GM23338 (cell line): ENCODE data around the gene MATN3. TPM values are rescaled to one million over a fixed set of nuclear protein-coding genes. Genes with fewer than 3 reads are reported as not detected.

Source experiments
- ATAC-seq: fragments of 200-7000 bp; cut with Tn5 transposase; 3 replicates; pipeline ENCODE4 v1.9.1; 2020
- DNase-seq: peaks from one replicate; pipeline ENCODE4 v3.0.0-alpha.2; 2015; ENCODE audit warnings: low spot score
- H2AFZ ChIP-seq: fragments of 200-600 bp; sonication (generic); 2 replicates; pipeline ENCODE4 v1.8.0; 2016; ENCODE audit warnings: antibody characterized with exemption, mild to moderate bottlenecking, moderate library complexity
- H3F3A ChIP-seq: fragments of 200-600 bp; sonication (generic); replicated peaks from 2 replicates; pipeline ENCODE4 v1.8.0; 2017; ENCODE audit warnings: antibody characterized with exemption, mixed run types, low read depth
- H3K27ac ChIP-seq: fragments of 200-600 bp; sonication (generic); 2 replicates; pipeline ENCODE4 v1.6.1; 2016; ENCODE audit warnings: low read depth
- H3K27me3 ChIP-seq: fragments of 200-600 bp; sonication (generic); 2 replicates; pipeline ENCODE4 v1.8.0; 2016; ENCODE audit warnings: mild to moderate bottlenecking, mixed run types, moderate library complexity; ENCODE audit not compliant: insufficient read depth
- H3K36me3 ChIP-seq: fragments of 200-600 bp; sonication (generic); 2 replicates; pipeline ENCODE4 v1.8.0; 2016; ENCODE audit warnings: mild to moderate bottlenecking; ENCODE audit not compliant: insufficient read depth
- H3K4me1 ChIP-seq: fragments of 200-600 bp; sonication (generic); 2 replicates; pipeline ENCODE4 v1.8.0; 2016; ENCODE audit warnings: mild to moderate bottlenecking, moderate library complexity; ENCODE audit not compliant: insufficient read depth
- H3K4me2 ChIP-seq: fragments of 200-600 bp; sonication (generic); 2 replicates; pipeline ENCODE4 v1.7.1; 2017; ENCODE audit warnings: mixed run types
- H3K4me3 ChIP-seq: fragments of 200-600 bp; sonication (generic); 2 replicates; pipeline ENCODE4 v1.6.1; 2016; ENCODE audit warnings: mixed run types
- H3K79me2 ChIP-seq: fragments of 200-600 bp; sonication (generic); replicated peaks from 2 replicates; pipeline ENCODE4 v1.8.0; 2017; ENCODE audit warnings: mild to moderate bottlenecking; ENCODE audit not compliant: insufficient read depth
- H3K9me2 ChIP-seq: fragments of 200-600 bp; sonication (generic); 2 replicates; pipeline ENCODE4 v1.8.0; 2017; ENCODE audit not compliant: insufficient read depth
- H4K20me1 ChIP-seq: fragments of 200-600 bp; sonication (generic); replicated peaks from 2 replicates; pipeline ENCODE4 v1.8.0; 2017; ENCODE audit warnings: mild to moderate bottlenecking; ENCODE audit not compliant: insufficient read depth
- H3K27ac Mint-ChIP-seq: 2 replicates; pipeline ENCODE4 v1.8.0; 2020; ENCODE audit warnings: inconsistent platforms, mild to moderate bottlenecking, moderate library complexity, mixed read lengths
- H3K27me3 Mint-ChIP-seq: 3 replicates; pipeline ENCODE4 v1.8.0; 2022; ENCODE audit warnings: low read depth, mild to moderate bottlenecking, moderate library complexity, mixed read lengths, inconsistent platforms; ENCODE audit not compliant: insufficient read depth, poor library complexity
- H3K36me3 Mint-ChIP-seq: 3 replicates; pipeline ENCODE4 v1.8.0; 2021; ENCODE audit warnings: low read depth, mild to moderate bottlenecking, inconsistent platforms, moderate library complexity, mixed read lengths
- H3K4me1 Mint-ChIP-seq: 3 replicates; pipeline ENCODE4 v1.8.0; 2020; ENCODE audit warnings: mild to moderate bottlenecking, inconsistent platforms, mixed read lengths
- H3K4me3 Mint-ChIP-seq: 3 replicates; pipeline ENCODE4 v1.8.0; 2021; ENCODE audit warnings: moderate library complexity, mild to moderate bottlenecking, inconsistent platforms, mixed read lengths
- H3K9me3 Mint-ChIP-seq: 3 replicates; pipeline ENCODE4 v1.8.0; 2020; ENCODE audit warnings: moderate library complexity, mild to moderate bottlenecking, inconsistent platforms, mixed read lengths
- CREB1 ChIP-seq: fragments of 250-450 bp; sonication (Bioruptor Pico); IDR thresholded peaks from 2 replicates; pipeline ENCODE4 v1.5.0; 2020; ENCODE audit warnings: low read depth, mild to moderate bottlenecking, moderate library complexity
- EZH2 ChIP-seq: fragments of 200-600 bp; sonication (generic); IDR thresholded peaks from one replicate; pipeline ENCODE4 v1.8.0; 2017; ENCODE audit warnings: antibody characterized with exemption, mild to moderate bottlenecking, low read depth; ENCODE audit not compliant: unreplicated experiment
- EZH2phosphoT487 ChIP-seq: fragments of 200-600 bp; sonication (generic); IDR thresholded peaks from one replicate; pipeline ENCODE4 v1.8.1; 2018; ENCODE audit warnings: antibody characterized with exemption; ENCODE audit not compliant: unreplicated experiment
- JUNB ChIP-seq: IDR thresholded peaks from one replicate; pipeline ENCODE4 v1.6.1; 2016; ENCODE audit warnings: antibody characterized with exemption; ENCODE audit not compliant: unreplicated experiment
- NANOG ChIP-seq: IDR thresholded peaks from 2 replicates; pipeline ENCODE4 v1.6.1; 2016; ENCODE audit warnings: antibody characterized with exemption, borderline replicate concordance
- POLR2AphosphoS5 ChIP-seq: IDR thresholded peaks from 2 replicates; pipeline ENCODE4 v1.6.1; 2016; ENCODE audit warnings: antibody characterized with exemption, low read depth
- STAT1 ChIP-seq: IDR thresholded peaks from one replicate; pipeline ENCODE4 v1.6.1; 2016; ENCODE audit warnings: antibody characterized with exemption; ENCODE audit not compliant: unreplicated experiment
- ZNF114 ChIP-seq: fragments of 250-450 bp; sonication (Bioruptor Pico); IDR thresholded peaks from 2 replicates; pipeline ENCODE4 v1.5.0; 2020; ENCODE audit warnings: mild to moderate bottlenecking, moderate library complexity
- ZNF331 ChIP-seq: fragments of 250-450 bp; sonication (Bioruptor Pico); IDR thresholded peaks from 2 replicates; pipeline ENCODE4 v1.5.0; 2020; ENCODE audit warnings: low read depth, mild to moderate bottlenecking, moderate library complexity
- polyA plus RNA-seq: library from polyadenylated mRNA; unstranded; fragments of >200 nt; fragmentation: Nextera tagmentation; extraction: Ambion mirVana; gene quantifications from 2 replicates; pipeline ENCODE4 v1.2.1, GENCODE V29; 2016
- total RNA-seq: library from RNA; depleted of rRNA; stranded (reverse); fragments of >200 nt; shearing (Covaris generic); gene quantifications from 2 replicates; pipeline ENCODE4 v1.2.3, GENCODE V29; 2014
- TF ChIP-seq, protein P1 (sequence below): fragments of 250-450 bp; sonication (Bioruptor Pico); IDR thresholded peaks from 2 replicates; pipeline ENCODE4 v1.5.0; 2020; ENCODE audit warnings: mild to moderate bottlenecking, moderate library complexity
- TF ChIP-seq, protein P2 (sequence below), 2 experiments: fragments of 200-600 bp in 1 of 2; sonication (generic) in 1 of 2; conservative IDR thresholded peaks; 2 replicates each; pipeline versions ENCODE4 v1.5.1 to v1.6.1; 2016 to 2017; ENCODE audit warnings: antibody characterized with exemption in 2 of 2, low read depth in 2 of 2, mild to moderate bottlenecking in 2 of 2, moderate library complexity in 1 of 2
- TF ChIP-seq, protein P3 (sequence below): IDR thresholded peaks from one replicate; pipeline ENCODE4 v1.6.1; 2018; ENCODE audit warnings: antibody characterized with exemption; ENCODE audit not compliant: unreplicated experiment
- TF ChIP-seq, protein P4 (sequence below): IDR thresholded peaks from 2 replicates; pipeline ENCODE4 v1.6.1; 2016; ENCODE audit warnings: antibody characterized with exemption

Gene MATN3
- total and polyA plus RNA-seq, 2 experiments from 2014 or later = 4.6 to 6.4 TPM

DNA sequence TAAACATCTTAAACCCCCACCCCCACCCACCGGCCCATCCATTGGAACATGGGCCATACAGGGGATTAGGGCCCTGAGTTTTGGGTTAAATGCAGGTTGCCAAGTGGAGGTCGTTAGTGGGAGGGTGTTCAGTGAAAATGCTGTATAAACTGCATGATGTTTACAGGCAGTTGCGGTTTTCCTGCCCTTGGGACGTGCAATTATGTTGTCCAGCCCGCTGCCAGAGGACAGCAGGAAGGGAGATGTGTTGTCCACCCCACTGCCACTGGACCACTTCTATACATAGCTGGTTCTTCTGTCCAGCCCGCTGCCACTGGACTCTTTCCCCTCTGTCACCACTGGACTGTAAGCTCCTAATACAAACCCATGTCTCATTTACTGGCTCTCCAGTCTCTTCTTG lies 41.7 kb upstream of the MATN3 start:
- ATAC-seq = no peak

More for the DNA sequence above, 41.7 kb upstream of the MATN3 start:
- Mint-ChIP-seq H3K4me1 (peaks cover 4% of the 10 kb centered on the region), H3K36me3 (no peaks in the 10 kb centered on the region), H3K4me3 (no peak overlapping the region), H3K27me3 (peaks cover 3% of the 10 kb centered on the region), H3K27ac (no peak overlapping the region), H3K9me3 (no peaks in the 10 kb centered on the region)
- Histone ChIP-seq H3K4me1 (peaks cover 4% of the 10 kb centered on the region), H2AFZ (no peak overlapping the region), H3K27me3 (no peaks in the 10 kb centered on the region), H3K79me2 (peaks cover 19% of the 10 kb centered on the region), H3K36me3 (no peaks in the 10 kb centered on the region), H4K20me1 (no peaks in the 10 kb centered on the region; the same call in 1 of the 2 replicates), H3K27ac (no peak overlapping the region), H3K9me2 (no peaks in the 10 kb centered on the region), H3F3A (no peaks in the 10 kb centered on the region), H3K4me3 (no peak overlapping the region), H3K4me2 (no peak overlapping the region)
- no peak for DNase-seq
- no peak for TF ChIP-seq CREB1 (CRISPR knock-in tag)
- TF ChIP-seq, protein P1, sequence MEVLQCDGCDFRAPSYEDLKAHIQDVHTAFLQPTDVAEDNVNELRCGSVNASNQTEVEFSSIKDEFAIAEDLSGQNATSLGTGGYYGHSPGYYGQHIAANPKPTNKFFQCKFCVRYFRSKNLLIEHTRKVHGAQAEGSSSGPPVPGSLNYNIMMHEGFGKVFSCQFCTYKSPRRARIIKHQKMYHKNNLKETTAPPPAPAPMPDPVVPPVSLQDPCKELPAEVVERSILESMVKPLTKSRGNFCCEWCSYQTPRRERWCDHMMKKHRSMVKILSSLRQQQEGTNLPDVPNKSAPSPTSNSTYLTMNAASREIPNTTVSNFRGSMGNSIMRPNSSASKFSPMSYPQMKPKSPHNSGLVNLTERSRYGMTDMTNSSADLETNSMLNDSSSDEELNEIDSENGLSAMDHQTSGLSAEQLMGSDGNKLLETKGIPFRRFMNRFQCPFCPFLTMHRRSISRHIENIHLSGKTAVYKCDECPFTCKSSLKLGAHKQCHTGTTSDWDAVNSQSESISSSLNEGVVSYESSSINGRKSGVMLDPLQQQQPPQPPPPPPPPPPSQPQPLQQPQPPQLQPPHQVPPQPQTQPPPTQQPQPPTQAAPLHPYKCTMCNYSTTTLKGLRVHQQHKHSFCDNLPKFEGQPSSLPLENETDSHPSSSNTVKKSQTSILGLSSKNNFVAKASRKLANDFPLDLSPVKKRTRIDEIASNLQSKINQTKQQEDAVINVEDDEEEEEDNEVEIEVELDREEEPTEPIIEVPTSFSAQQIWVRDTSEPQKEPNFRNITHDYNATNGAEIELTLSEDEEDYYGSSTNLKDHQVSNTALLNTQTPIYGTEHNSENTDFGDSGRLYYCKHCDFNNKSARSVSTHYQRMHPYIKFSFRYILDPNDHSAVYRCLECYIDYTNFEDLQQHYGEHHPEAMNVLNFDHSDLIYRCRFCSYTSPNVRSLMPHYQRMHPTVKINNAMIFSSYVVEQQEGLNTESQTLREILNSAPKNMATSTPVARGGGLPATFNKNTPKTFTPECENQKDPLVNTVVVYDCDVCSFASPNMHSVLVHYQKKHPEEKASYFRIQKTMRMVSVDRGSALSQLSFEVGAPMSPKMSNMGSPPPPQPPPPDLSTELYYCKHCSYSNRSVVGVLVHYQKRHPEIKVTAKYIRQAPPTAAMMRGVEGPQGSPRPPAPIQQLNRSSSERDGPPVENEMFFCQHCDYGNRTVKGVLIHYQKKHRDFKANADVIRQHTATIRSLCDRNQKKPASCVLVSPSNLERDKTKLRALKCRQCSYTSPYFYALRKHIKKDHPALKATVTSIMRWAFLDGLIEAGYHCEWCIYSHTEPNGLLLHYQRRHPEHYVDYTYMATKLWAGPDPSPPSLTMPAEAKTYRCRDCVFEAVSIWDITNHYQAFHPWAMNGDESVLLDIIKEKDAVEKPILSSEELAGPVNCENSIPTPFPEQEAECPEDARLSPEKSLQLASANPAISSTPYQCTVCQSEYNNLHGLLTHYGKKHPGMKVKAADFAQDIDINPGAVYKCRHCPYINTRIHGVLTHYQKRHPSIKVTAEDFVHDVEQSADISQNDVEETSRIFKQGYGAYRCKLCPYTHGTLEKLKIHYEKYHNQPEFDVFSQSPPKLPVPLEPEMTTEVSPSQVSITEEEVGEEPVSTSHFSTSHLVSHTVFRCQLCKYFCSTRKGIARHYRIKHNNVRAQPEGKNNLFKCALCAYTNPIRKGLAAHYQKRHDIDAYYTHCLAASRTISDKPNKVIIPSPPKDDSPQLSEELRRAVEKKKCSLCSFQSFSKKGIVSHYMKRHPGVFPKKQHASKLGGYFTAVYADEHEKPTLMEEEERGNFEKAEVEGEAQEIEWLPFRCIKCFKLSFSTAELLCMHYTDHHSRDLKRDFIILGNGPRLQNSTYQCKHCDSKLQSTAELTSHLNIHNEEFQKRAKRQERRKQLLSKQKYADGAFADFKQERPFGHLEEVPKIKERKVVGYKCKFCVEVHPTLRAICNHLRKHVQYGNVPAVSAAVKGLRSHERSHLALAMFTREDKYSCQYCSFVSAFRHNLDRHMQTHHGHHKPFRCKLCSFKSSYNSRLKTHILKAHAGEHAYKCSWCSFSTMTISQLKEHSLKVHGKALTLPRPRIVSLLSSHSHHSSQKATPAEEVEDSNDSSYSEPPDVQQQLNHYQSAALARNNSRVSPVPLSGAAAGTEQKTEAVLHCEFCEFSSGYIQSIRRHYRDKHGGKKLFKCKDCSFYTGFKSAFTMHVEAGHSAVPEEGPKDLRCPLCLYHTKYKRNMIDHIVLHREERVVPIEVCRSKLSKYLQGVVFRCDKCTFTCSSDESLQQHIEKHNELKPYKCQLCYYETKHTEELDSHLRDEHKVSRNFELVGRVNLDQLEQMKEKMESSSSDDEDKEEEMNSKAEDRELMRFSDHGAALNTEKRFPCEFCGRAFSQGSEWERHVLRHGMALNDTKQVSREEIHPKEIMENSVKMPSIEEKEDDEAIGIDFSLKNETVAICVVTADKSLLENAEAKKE (CRISPR knock-in tag) = no peak
- TF ChIP-seq ZNF114 (CRISPR knock-in tag) = no peak
- no peak for TF ChIP-seq ZNF331
- TF ChIP-seq NANOG = no peak
- TF ChIP-seq, protein P2, sequence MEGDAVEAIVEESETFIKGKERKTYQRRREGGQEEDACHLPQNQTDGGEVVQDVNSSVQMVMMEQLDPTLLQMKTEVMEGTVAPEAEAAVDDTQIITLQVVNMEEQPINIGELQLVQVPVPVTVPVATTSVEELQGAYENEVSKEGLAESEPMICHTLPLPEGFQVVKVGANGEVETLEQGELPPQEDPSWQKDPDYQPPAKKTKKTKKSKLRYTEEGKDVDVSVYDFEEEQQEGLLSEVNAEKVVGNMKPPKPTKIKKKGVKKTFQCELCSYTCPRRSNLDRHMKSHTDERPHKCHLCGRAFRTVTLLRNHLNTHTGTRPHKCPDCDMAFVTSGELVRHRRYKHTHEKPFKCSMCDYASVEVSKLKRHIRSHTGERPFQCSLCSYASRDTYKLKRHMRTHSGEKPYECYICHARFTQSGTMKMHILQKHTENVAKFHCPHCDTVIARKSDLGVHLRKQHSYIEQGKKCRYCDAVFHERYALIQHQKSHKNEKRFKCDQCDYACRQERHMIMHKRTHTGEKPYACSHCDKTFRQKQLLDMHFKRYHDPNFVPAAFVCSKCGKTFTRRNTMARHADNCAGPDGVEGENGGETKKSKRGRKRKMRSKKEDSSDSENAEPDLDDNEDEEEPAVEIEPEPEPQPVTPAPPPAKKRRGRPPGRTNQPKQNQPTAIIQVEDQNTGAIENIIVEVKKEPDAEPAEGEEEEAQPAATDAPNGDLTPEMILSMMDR (conservative IDR thresholded peaks at IDR 0.05; ENCODE audit: low read depth in 2 of 2) = no peak
- TF ChIP-seq JUNB = no peak
- TF ChIP-seq, protein P3, sequence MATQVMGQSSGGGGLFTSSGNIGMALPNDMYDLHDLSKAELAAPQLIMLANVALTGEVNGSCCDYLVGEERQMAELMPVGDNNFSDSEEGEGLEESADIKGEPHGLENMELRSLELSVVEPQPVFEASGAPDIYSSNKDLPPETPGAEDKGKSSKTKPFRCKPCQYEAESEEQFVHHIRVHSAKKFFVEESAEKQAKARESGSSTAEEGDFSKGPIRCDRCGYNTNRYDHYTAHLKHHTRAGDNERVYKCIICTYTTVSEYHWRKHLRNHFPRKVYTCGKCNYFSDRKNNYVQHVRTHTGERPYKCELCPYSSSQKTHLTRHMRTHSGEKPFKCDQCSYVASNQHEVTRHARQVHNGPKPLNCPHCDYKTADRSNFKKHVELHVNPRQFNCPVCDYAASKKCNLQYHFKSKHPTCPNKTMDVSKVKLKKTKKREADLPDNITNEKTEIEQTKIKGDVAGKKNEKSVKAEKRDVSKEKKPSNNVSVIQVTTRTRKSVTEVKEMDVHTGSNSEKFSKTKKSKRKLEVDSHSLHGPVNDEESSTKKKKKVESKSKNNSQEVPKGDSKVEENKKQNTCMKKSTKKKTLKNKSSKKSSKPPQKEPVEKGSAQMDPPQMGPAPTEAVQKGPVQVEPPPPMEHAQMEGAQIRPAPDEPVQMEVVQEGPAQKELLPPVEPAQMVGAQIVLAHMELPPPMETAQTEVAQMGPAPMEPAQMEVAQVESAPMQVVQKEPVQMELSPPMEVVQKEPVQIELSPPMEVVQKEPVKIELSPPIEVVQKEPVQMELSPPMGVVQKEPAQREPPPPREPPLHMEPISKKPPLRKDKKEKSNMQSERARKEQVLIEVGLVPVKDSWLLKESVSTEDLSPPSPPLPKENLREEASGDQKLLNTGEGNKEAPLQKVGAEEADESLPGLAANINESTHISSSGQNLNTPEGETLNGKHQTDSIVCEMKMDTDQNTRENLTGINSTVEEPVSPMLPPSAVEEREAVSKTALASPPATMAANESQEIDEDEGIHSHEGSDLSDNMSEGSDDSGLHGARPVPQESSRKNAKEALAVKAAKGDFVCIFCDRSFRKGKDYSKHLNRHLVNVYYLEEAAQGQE = no peak
- no peak for TF ChIP-seq EZH2
- TF ChIP-seq, protein P4, sequence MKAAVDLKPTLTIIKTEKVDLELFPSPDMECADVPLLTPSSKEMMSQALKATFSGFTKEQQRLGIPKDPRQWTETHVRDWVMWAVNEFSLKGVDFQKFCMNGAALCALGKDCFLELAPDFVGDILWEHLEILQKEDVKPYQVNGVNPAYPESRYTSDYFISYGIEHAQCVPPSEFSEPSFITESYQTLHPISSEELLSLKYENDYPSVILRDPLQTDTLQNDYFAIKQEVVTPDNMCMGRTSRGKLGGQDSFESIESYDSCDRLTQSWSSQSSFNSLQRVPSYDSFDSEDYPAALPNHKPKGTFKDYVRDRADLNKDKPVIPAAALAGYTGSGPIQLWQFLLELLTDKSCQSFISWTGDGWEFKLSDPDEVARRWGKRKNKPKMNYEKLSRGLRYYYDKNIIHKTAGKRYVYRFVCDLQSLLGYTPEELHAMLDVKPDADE = no peak
- TF ChIP-seq POLR2AphosphoS5 = no peak
- no peak for TF ChIP-seq EZH2phosphoT487
- TF ChIP-seq STAT1 = no peak
